HepG2 (cell line): Measurements from ENCODE around the gene EIF4G1. TPM values are rescaled to one million over a fixed set of nuclear protein-coding genes. Genes with fewer than 3 reads are reported as not detected.

ENCODE experiments used
- FIP1L1 ChIP-seq: fragments of 200-400 bp; formaldehyde crosslinking; IDR thresholded peaks from 2 replicates; pipeline ENCODE4 v1.6.1; 2018; ENCODE audit warnings: low read depth, mild to moderate bottlenecking, low read length, moderate library complexity, borderline replicate concordance; ENCODE audit not compliant: insufficient read depth
- NR2F6 ChIP-seq, 2 experiments: IDR thresholded peaks; 2 replicates each; pipeline ENCODE4 v1.6.1; 2016; ENCODE audit warnings: antibody characterized with exemption in 1 of 2, mild to moderate bottlenecking in 1 of 2
- RBM22 ChIP-seq: fragments of 200-400 bp; formaldehyde crosslinking; optimal IDR thresholded peaks from 2 replicates; pipeline ENCODE3; 2017; ENCODE audit warnings: mild to moderate bottlenecking, low read length, moderate library complexity
- THYN1 ChIP-seq: sonication (generic); formaldehyde crosslinking; IDR thresholded peaks from 2 replicates; pipeline ENCODE4 v1.8.1; 2023; ENCODE audit warnings: low read depth, mild to moderate bottlenecking, moderate library complexity, missing genetic modification reagents, borderline replicate concordance
- polyA plus RNA-seq, 8 experiments: library from polyadenylated mRNA; depleted of rRNA in 3 of 8; stranded (reverse) in 7 of 8; unstranded in 1 of 8; fragments of >200 nt; fragmentation: Illumina TruSeq in 4 of 8; extraction: Trizol in 4 of 8; gene quantifications; 2 replicates each; pipeline versions ENCODE4 v1.2.1 to v1.2.3, GENCODE V29; 2011 to 2016; ENCODE audit warnings: low read depth in 4 of 8, missing spikeins in 1 of 8, mixed read lengths in 1 of 8; ENCODE audit not compliant: insufficient read depth in 1 of 8
- total RNA-seq, 5 experiments: library from RNA; depleted of rRNA; stranded (reverse); fragments of >200 nt; fragmentation: Illumina TruSeq; extraction: Trizol; gene quantifications; 2 replicates each; pipeline ENCODE4 v1.2.3, GENCODE V29; 2016; ENCODE audit warnings: low read depth in 1 of 5
- TF ChIP-seq, protein P1 (sequence below): sonication (generic); formaldehyde crosslinking; IDR thresholded peaks from 2 replicates; pipeline ENCODE4 v1.5.0; 2020; ENCODE audit warnings: mild to moderate bottlenecking, missing genetic modification reagents, borderline replicate concordance
- TF ChIP-seq, protein P2 (sequence below): sonication (generic); formaldehyde crosslinking; IDR thresholded peaks from 2 replicates; pipeline ENCODE4 v1.5.1; 2020; ENCODE audit warnings: mild to moderate bottlenecking, moderate library complexity, missing genetic modification reagents
- TF ChIP-seq, protein P3 (sequence below): IDR thresholded peaks from 2 replicates; pipeline ENCODE4 v1.6.1; 2016; ENCODE audit warnings: control low read depth
- TF ChIP-seq, protein P4 (sequence below): sonication (generic); formaldehyde crosslinking; IDR thresholded peaks from 2 replicates; pipeline ENCODE4 v1.4.0; 2020; ENCODE audit warnings: missing genetic modification reagents, borderline replicate concordance
- TF ChIP-seq, protein P5 (sequence below): sonication (generic); formaldehyde crosslinking; IDR thresholded peaks from 2 replicates; pipeline ENCODE4 v1.5.0; 2020; ENCODE audit warnings: mild to moderate bottlenecking, missing genetic modification reagents

Gene EIF4G1
- total and polyA plus RNA-seq, 2 of the 13 experiments (the other 11 are each of a cell fraction or from before 2014, with no cell fraction given), result 208 to 213 TPM

DNA sequence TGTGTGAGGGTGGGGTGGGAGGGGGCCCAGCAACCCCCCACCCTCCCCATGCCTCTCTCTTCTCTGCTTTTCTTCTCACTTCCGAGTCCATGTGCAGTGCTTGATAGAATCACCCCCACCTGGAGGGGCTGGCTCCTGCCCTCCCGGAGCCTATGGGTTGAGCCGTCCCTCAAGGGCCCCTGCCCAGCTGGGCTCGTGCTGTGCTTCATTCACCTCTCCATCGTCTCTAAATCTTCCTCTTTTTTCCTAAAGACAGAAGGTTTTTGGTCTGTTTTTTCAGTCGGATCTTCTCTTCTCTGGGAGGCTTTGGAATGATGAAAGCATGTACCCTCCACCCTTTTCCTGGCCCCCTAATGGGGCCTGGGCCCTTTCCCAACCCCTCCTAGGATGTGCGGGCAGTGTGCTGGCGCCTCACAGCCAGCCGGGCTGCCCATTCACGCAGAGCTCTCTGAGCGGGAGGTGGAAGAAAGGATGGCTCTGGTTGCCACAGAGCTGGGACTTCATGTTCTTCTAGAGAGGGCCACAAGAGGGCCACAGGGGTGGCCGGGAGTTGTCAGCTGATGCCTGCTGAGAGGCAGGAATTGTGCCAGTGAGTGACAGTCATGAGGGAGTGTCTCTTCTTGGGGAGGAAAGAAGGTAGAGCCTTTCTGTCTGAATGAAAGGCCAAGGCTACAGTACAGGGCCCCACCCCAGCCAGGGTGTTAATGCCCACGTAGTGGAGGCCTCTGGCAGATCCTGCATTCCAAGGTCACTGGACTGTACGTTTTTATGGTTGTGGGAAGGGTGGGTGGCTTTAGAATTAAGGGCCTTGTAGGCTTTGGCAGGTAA lies 31.1 kb downstream of the EIF4G1 start (continued):
- TF ChIP-seq, protein P1, sequence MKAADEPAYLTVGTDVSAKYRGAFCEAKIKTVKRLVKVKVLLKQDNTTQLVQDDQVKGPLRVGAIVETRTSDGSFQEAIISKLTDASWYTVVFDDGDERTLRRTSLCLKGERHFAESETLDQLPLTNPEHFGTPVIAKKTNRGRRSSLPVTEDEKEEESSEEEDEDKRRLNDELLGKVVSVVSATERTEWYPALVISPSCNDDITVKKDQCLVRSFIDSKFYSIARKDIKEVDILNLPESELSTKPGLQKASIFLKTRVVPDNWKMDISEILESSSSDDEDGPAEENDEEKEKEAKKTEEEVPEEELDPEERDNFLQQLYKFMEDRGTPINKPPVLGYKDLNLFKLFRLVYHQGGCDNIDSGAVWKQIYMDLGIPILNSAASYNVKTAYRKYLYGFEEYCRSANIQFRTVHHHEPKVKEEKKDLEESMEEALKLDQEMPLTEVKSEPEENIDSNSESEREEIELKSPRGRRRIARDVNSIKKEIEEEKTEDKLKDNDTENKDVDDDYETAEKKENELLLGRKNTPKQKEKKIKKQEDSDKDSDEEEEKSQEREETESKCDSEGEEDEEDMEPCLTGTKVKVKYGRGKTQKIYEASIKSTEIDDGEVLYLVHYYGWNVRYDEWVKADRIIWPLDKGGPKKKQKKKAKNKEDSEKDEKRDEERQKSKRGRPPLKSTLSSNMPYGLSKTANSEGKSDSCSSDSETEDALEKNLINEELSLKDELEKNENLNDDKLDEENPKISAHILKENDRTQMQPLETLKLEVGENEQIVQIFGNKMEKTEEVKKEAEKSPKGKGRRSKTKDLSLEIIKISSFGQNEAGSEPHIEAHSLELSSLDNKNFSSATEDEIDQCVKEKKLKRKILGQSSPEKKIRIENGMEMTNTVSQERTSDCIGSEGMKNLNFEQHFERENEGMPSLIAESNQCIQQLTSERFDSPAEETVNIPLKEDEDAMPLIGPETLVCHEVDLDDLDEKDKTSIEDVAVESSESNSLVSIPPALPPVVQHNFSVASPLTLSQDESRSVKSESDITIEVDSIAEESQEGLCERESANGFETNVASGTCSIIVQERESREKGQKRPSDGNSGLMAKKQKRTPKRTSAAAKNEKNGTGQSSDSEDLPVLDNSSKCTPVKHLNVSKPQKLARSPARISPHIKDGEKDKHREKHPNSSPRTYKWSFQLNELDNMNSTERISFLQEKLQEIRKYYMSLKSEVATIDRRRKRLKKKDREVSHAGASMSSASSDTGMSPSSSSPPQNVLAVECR, result peak; percentile 44; the same call in 1 of the 2 replicates
- TF ChIP-seq RBM22 (peak; percentile 82), THYN1 (CRISPR knock-in tag) (no peak), NR2F6 (IDR thresholded peaks at IDR 0.05) (no peak), NR2F6 (CRISPR knock-in tag; IDR thresholded peaks at IDR 0.05) (0 out of 2 replicates have a peak, but pooled peaks have one; percentile 9), FIP1L1 (no peak)
- TF ChIP-seq, protein P2, sequence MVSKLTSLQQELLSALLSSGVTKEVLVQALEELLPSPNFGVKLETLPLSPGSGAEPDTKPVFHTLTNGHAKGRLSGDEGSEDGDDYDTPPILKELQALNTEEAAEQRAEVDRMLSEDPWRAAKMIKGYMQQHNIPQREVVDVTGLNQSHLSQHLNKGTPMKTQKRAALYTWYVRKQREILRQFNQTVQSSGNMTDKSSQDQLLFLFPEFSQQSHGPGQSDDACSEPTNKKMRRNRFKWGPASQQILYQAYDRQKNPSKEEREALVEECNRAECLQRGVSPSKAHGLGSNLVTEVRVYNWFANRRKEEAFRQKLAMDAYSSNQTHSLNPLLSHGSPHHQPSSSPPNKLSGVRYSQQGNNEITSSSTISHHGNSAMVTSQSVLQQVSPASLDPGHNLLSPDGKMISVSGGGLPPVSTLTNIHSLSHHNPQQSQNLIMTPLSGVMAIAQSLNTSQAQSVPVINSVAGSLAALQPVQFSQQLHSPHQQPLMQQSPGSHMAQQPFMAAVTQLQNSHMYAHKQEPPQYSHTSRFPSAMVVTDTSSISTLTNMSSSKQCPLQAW (CRISPR knock-in tag), result 0 out of 2 replicates have a peak, but pooled peaks have one; percentile 24
- TF ChIP-seq, protein P3, sequence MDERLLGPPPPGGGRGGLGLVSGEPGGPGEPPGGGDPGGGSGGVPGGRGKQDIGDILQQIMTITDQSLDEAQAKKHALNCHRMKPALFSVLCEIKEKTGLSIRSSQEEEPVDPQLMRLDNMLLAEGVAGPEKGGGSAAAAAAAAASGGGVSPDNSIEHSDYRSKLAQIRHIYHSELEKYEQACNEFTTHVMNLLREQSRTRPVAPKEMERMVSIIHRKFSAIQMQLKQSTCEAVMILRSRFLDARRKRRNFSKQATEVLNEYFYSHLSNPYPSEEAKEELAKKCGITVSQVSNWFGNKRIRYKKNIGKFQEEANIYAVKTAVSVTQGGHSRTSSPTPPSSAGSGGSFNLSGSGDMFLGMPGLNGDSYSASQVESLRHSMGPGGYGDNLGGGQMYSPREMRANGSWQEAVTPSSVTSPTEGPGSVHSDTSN, result peak; percentile 59; the same call in 1 of the 2 replicates
- TF ChIP-seq, protein P4, sequence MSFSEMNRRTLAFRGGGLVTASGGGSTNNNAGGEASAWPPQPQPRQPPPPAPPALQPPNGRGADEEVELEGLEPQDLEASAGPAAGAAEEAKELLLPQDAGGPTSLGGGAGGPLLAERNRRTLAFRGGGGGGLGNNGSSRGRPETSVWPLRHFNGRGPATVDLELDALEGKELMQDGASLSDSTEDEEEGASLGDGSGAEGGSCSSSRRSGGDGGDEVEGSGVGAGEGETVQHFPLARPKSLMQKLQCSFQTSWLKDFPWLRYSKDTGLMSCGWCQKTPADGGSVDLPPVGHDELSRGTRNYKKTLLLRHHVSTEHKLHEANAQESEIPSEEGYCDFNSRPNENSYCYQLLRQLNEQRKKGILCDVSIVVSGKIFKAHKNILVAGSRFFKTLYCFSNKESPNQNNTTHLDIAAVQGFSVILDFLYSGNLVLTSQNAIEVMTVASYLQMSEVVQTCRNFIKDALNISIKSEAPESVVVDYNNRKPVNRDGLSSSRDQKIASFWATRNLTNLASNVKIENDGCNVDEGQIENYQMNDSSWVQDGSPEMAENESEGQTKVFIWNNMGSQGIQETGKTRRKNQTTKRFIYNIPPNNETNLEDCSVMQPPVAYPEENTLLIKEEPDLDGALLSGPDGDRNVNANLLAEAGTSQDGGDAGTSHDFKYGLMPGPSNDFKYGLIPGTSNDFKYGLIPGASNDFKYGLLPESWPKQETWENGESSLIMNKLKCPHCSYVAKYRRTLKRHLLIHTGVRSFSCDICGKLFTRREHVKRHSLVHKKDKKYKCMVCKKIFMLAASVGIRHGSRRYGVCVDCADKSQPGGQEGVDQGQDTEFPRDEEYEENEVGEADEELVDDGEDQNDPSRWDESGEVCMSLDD (CRISPR knock-in tag), result no peak
- TF ChIP-seq, protein P5, sequence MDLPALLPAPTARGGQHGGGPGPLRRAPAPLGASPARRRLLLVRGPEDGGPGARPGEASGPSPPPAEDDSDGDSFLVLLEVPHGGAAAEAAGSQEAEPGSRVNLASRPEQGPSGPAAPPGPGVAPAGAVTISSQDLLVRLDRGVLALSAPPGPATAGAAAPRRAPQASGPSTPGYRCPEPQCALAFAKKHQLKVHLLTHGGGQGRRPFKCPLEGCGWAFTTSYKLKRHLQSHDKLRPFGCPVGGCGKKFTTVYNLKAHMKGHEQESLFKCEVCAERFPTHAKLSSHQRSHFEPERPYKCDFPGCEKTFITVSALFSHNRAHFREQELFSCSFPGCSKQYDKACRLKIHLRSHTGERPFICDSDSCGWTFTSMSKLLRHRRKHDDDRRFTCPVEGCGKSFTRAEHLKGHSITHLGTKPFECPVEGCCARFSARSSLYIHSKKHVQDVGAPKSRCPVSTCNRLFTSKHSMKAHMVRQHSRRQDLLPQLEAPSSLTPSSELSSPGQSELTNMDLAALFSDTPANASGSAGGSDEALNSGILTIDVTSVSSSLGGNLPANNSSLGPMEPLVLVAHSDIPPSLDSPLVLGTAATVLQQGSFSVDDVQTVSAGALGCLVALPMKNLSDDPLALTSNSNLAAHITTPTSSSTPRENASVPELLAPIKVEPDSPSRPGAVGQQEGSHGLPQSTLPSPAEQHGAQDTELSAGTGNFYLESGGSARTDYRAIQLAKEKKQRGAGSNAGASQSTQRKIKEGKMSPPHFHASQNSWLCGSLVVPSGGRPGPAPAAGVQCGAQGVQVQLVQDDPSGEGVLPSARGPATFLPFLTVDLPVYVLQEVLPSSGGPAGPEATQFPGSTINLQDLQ (CRISPR knock-in tag), result no peak
